ENCODE measurements around the gene DAP.

Gene DAP

DNA sequence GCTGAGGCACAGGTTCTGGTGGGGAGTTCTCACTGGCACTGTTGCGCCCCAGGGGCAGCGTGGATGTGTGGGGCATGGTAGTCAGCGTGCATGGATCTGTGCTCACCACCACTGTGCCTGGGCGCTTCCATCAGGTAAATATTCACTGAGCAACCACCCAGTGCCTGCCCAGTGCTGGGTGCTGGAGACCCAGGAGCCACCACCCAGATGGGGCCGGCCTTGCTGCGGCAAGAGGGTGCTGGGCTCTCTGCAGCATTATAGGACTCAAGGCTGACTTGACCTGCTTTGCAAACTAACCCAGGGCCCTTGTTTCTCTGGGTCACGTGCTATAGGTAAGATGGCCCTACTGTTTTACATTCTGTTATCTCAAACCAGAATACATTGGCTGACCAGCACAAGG lies 60.5 kb downstream of the DAP start:
- TF ChIP-seq CTCF (conservative IDR thresholded peaks at IDR 0.05; ENCODE audit: low read depth, low read length) = no peak
- DNase-seq (ENCODE audit: low read depth) = no peak
- H3K4me3 ChIP-seq (ENCODE audit: low read length) = no peak overlapping the region

GRCh38 chr5:10699987-10700386 lies 61.0 kb downstream of the DAP start:
- H3K4me3 ChIP-seq (ENCODE audit: low read length) = no peak overlapping the region
- TF ChIP-seq CTCF (conservative IDR thresholded peaks at IDR 0.05; ENCODE audit: low read depth, low read length) = no peak
- DNase-seq (ENCODE audit: low read depth) = no peak

GRCh38 chr5:10699281-10699874 lies 61.7 kb downstream of the DAP start:
- no peak for DNase-seq (ENCODE audit: low read depth)
- TF ChIP-seq CTCF (conservative IDR thresholded peaks at IDR 0.05; ENCODE audit: low read depth, low read length) = no peak
- H3K4me3 ChIP-seq (ENCODE audit: low read length) = no peak overlapping the region

DNA sequence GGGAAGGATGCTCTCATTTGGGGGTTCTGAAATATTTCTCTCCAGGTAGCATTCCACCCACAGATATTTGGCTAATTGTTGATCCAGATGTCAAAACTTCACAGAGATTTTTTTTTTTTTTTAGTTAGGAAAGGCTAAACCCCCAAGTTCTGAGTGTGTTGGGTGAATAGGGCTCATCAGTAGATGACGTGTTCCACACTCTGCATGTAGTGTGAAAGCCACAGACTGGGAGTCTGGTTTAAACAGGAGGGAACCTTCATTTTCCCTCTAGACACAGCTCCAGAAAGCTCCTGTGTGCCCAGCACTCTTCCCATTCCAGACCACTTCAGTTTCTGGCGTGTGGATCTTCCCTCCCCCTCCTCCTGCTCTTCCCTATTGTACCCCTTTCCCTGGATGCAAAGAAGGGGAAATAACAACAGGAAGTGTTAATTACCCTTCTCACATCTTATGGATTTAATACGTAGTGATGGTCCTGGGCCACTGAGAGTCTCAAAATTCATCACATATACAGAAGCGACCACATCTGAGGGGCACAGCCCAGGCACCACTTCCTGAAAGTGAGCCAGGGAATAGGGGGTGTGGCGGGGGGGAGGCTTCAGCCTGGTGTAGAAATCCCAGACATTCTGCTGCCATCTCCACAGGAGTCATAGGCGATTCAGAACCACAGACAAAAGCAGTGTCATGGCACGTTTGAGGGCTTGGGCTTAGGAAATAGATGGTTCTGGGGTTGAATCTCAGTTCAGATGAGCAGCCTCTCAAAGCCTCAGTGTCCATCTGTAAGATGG lies 65.1 kb downstream of the DAP start:
- DNase-seq (ENCODE audit: low read depth) = no peak
- no peak overlapping the region for H3K4me3 ChIP-seq (ENCODE audit: low read length)
- TF ChIP-seq CTCF (conservative IDR thresholded peaks at IDR 0.05; ENCODE audit: low read depth, low read length) = no peak

DNA sequence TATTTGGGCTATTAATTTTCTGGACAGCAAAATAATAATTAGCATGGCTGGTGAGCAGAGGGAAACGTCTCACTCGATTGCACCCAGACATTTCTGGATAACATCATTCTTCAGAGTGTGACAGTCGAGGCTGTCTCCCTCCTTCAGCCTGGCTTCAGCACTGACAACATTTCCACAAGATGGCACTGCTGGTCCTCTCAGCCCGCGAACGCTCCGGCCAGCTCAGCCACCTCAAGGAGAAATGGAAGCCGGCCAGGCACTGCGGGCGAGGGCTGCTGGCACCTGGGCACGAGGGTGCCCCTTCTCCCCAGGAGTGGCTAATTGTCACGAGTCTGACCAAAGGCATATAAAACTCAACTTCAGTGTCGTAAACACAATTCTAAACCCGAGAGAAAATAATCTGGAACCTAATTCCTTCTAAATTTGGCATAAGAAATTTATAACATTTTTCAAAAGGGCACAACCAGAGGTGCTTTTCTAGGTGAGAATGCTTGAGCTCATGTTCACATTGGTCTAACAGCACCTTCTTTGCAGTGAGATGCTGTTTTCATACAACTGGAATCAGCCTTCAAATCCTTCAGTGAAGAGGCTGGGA lies 65.9 kb downstream of the DAP start:
- peak; percentile 59 for DNase-seq (ENCODE audit: low read depth)
- TF ChIP-seq CTCF (conservative IDR thresholded peaks at IDR 0.05; ENCODE audit: low read depth, low read length) = peak; percentile 88
- H3K4me3 ChIP-seq (ENCODE audit: low read length) = no peak overlapping the region

- DNase-seq (ENCODE audit: low read depth) = no peak
- TF ChIP-seq CTCF (conservative IDR thresholded peaks at IDR 0.05; ENCODE audit: low read depth, low read length) = no peak
- H3K4me3 ChIP-seq (ENCODE audit: low read length) = no peak overlapping the region
Measured at GRCh38 chr5:10691826-10692785, 68.9 kb downstream of the DAP start.

Measured in retinal pigment epithelial cell (primary cell).